HG03060 (cell line): Measurements from ENCODE around the gene E2F2.
"Not testable (repeated sequence)": the region's sequence is repeated elsewhere in the genome, so short reads cannot be mapped to it uniquely, and the experiment has no call there.

Source experiments
- ATAC-seq: cut with Tn5 transposase; IDR thresholded peaks from one replicate; pipeline ENCODE4 v1.9.1; 2021; ENCODE audit warnings: low read depth, moderate number of reproducible peaks; ENCODE audit not compliant: unreplicated experiment

Gene E2F2

GRCh38 chr1:23551849-23552248, 20.8 kb upstream of the E2F2 start:
- ATAC-seq = no peak

GRCh38 chr1:23548704-23549143, 17.7 kb upstream of the E2F2 start:
- no peak for ATAC-seq

GRCh38 chr1:23546897-23547584, 16.0 kb upstream of the E2F2 start:
- no peak for ATAC-seq

- ATAC-seq = no peak
These were observed 14.8 kb upstream of the E2F2 start for GRCh38 chr1:23545851-23546250.

GRCh38 chr1:23544444-23545389, 13.7 kb upstream of the E2F2 start:
- no peak for ATAC-seq

- ATAC-seq = no peak
These were observed 12.8 kb upstream of the E2F2 start for GRCh38 chr1:23543707-23544443.

- ATAC-seq = not testable (repeated sequence)
These were observed 11.9 kb upstream of the E2F2 start for GRCh38 chr1:23542940-23543339.

GRCh38 chr1:23539698-23540266, 8.7 kb upstream of the E2F2 start:
- ATAC-seq = peak; percentile 48

- no peak for ATAC-seq
These were observed 6.4 kb upstream of the E2F2 start for GRCh38 chr1:23537296-23537973.

- ATAC-seq = no peak
These were observed 2.4 kb upstream of the E2F2 start for GRCh38 chr1:23533246-23534023.

- no peak for ATAC-seq
These were observed 595 bp upstream of the E2F2 start for GRCh38 chr1:23531562-23532094.

- ATAC-seq = no peak
These were observed 816 bp downstream of the E2F2 start for GRCh38 chr1:23530087-23530746.

GRCh38 chr1:23529146-23530086, 1.6 kb downstream of the E2F2 start:
- ATAC-seq = no peak

- ATAC-seq = no peak
These were observed 2.6 kb downstream of the E2F2 start for GRCh38 chr1:23528250-23528978.

GRCh38 chr1:23527900-23528249, 3.2 kb downstream of the E2F2 start:
- ATAC-seq = no peak

GRCh38 chr1:23527366-23527765, 3.7 kb downstream of the E2F2 start:
- ATAC-seq = no peak
